Adipocyte (in vitro differentiated cells): ENCODE data around the gene PLRG1.
A peak's percentile ranks its signal among the peaks of the same experiment; 100 is the strongest.

Source experiments
- DNase-seq: peaks from one replicate; pipeline ENCODE4 v3.0.0-alpha.2; 2015; ENCODE audit warnings: low read depth
- H3K27me3 ChIP-seq: replicated peaks from 2 replicates; pipeline ENCODE4 v1.7.0; 2013; ENCODE audit warnings: mild to moderate bottlenecking, low read length, moderate library complexity; ENCODE audit not compliant: control insufficient read depth, insufficient read depth
- H3K36me3 ChIP-seq: 2 replicates; pipeline ENCODE4 v1.7.0; 2013; ENCODE audit warnings: low read length, mild to moderate bottlenecking, moderate library complexity; ENCODE audit not compliant: control insufficient read depth, insufficient read depth, severe bottlenecking
- H3K4me1 ChIP-seq: 2 replicates; pipeline ENCODE4 v1.7.0; 2013; ENCODE audit warnings: mild to moderate bottlenecking, low read length, moderate library complexity; ENCODE audit not compliant: control insufficient read depth, insufficient read depth
- H3K4me3 ChIP-seq: 2 replicates; pipeline ENCODE4 v1.7.0; 2013; ENCODE audit warnings: mild to moderate bottlenecking, low read length, moderate library complexity
- H3K9ac ChIP-seq: 2 replicates; pipeline ENCODE4 v1.7.0; 2013; ENCODE audit warnings: mild to moderate bottlenecking, low read length, moderate library complexity
- H3K9me3 ChIP-seq: 2 replicates; pipeline ENCODE4 v1.7.0; 2013; ENCODE audit warnings: mild to moderate bottlenecking, low read length, moderate library complexity; ENCODE audit not compliant: control insufficient read depth

PLRG1 gene

GRCh38 chr4:154569584-154569983 lies 19.4 kb upstream of the PLRG1 start:
- Histone ChIP-seq H3K4me3 (no peak overlapping the region), H3K9ac (no peak overlapping the region), H3K27me3 (no peaks in the 10 kb centered on the region), H3K9me3 (no peaks in the 10 kb centered on the region), H3K36me3 (no peaks in the 10 kb centered on the region), H3K4me1 (no peaks in the 10 kb centered on the region)
- no peak for DNase-seq

GRCh38 chr4:154569028-154569427 lies 18.8 kb upstream of the PLRG1 start:
- Histone ChIP-seq H3K4me3 (no peak overlapping the region), H3K36me3 (no peaks in the 10 kb centered on the region), H3K9ac (no peak overlapping the region), H3K4me1 (no peaks in the 10 kb centered on the region), H3K27me3 (no peaks in the 10 kb centered on the region), H3K9me3 (no peaks in the 10 kb centered on the region)
- DNase-seq, result peak; percentile 44

GRCh38 chr4:154566639-154567204 lies 16.5 kb upstream of the PLRG1 start:
- H3K36me3 ChIP-seq, result no peaks in the 10 kb centered on the region

GRCh38 chr4:154565704-154566103 lies 15.5 kb upstream of the PLRG1 start:
- Histone ChIP-seq H3K9me3 (no peaks in the 10 kb centered on the region), H3K36me3 (no peaks in the 10 kb centered on the region), H3K4me3 (no peak overlapping the region), H3K4me1 (peaks cover 2% of the 10 kb centered on the region), H3K27me3 (no peaks in the 10 kb centered on the region), H3K9ac (no peak overlapping the region)
- no peak for DNase-seq

More at GRCh38 chr4:154566639-154567204, 16.5 kb upstream of the PLRG1 start:
- Histone ChIP-seq H3K27me3 (no peaks in the 10 kb centered on the region), H3K9ac (no peak overlapping the region), H3K4me3 (no peak overlapping the region), H3K9me3 (no peaks in the 10 kb centered on the region), H3K4me1 (no peaks in the 10 kb centered on the region)
- DNase-seq, result peak; percentile 34

GRCh38 chr4:154564311-154564710 lies 14.1 kb upstream of the PLRG1 start:
- Histone ChIP-seq H3K4me3 (no peak overlapping the region), H3K9me3 (no peaks in the 10 kb centered on the region), H3K36me3 (no peaks in the 10 kb centered on the region), H3K9ac (no peak overlapping the region), H3K4me1 (peaks cover 2% of the 10 kb centered on the region), H3K27me3 (no peaks in the 10 kb centered on the region)
- no peak for DNase-seq

GRCh38 chr4:154562697-154563254 lies 12.6 kb upstream of the PLRG1 start, which contains the start of gene FGB:
Gene FGB, plus strand, starts transcription at chr4:154563011. Its CDS starts 8 bp downstream, at chr4:154563019.
- DNase-seq, result no peak
- Histone ChIP-seq H3K27me3 (no peaks in the 10 kb centered on the region), H3K36me3 (no peaks in the 10 kb centered on the region), H3K9ac (no peak within 1 kb of the TSS), H3K4me3 (no peak within 1 kb of the TSS), H3K9me3 (no peaks in the 10 kb centered on the region), H3K4me1 (peaks cover 2% of the 10 kb centered on the region)

- H3K4me3 ChIP-seq, result no peak overlapping the region
- no peaks in the 10 kb centered on the region for H3K9me3 ChIP-seq
- H3K9ac ChIP-seq, result no peak overlapping the region
- H3K4me1 ChIP-seq, result peaks cover 2% of the 10 kb centered on the region
- H3K27me3 ChIP-seq, result no peaks in the 10 kb centered on the region
- no peaks in the 10 kb centered on the region for H3K36me3 ChIP-seq
- DNase-seq, result peak; percentile 51
These were observed 10.6 kb upstream of the PLRG1 start for GRCh38 chr4:154560824-154561231.

GRCh38 chr4:154560419-154560801 lies 10.2 kb upstream of the PLRG1 start:
- H3K9ac ChIP-seq, result no peak overlapping the region
- H3K36me3 ChIP-seq, result no peaks in the 10 kb centered on the region
- H3K4me1 ChIP-seq, result peaks cover 2% of the 10 kb centered on the region
- no peak overlapping the region for H3K4me3 ChIP-seq
- H3K27me3 ChIP-seq, result no peaks in the 10 kb centered on the region
- no peak for DNase-seq
- H3K9me3 ChIP-seq, result no peaks in the 10 kb centered on the region

- Histone ChIP-seq H3K4me1 (peaks cover 2% of the 10 kb centered on the region), H3K27me3 (no peaks in the 10 kb centered on the region), H3K9me3 (no peaks in the 10 kb centered on the region), H3K4me3 (no peak overlapping the region), H3K36me3 (no peaks in the 10 kb centered on the region), H3K9ac (no peak overlapping the region)
- peak; percentile 80 for DNase-seq
These were observed 9.6 kb upstream of the PLRG1 start for GRCh38 chr4:154559494-154560418.

GRCh38 chr4:154559141-154559493 lies 8.9 kb upstream of the PLRG1 start:
- no peak for DNase-seq
- H3K36me3 ChIP-seq, result no peaks in the 10 kb centered on the region
- no peaks in the 10 kb centered on the region for H3K9me3 ChIP-seq
- H3K27me3 ChIP-seq, result no peaks in the 10 kb centered on the region
- H3K4me1 ChIP-seq, result peaks cover 2% of the 10 kb centered on the region
- no peak overlapping the region for H3K9ac ChIP-seq
- H3K4me3 ChIP-seq, result no peak overlapping the region

- Histone ChIP-seq H3K9ac (no peak overlapping the region), H3K27me3 (no peaks in the 10 kb centered on the region), H3K4me1 (peaks cover 16% of the 10 kb centered on the region), H3K9me3 (no peaks in the 10 kb centered on the region), H3K4me3 (no peak overlapping the region), H3K36me3 (peaks cover 6% of the 10 kb centered on the region)
- DNase-seq, result peak; percentile 90
These were observed 1.9 kb upstream of the PLRG1 start for GRCh38 chr4:154551872-154552686.
